GM12874 (cell line): Measurements from ENCODE around the gene MYBL2.

ENCODE experiments used
- CTCF ChIP-seq: IDR thresholded peaks from 2 replicates; pipeline ENCODE4 v1.5.1; 2011; ENCODE audit warnings: low read depth, mild to moderate bottlenecking, control low read depth, low read length, moderate library complexity; ENCODE audit not compliant: insufficient read depth

The MYBL2 gene

GRCh38 chr20:43670423-43670822 is 3.5 kb downstream of the MYBL2 start:
- TF ChIP-seq CTCF: no peak

GRCh38 chr20:43676368-43676767 is 9.5 kb downstream of the MYBL2 start:
- no peak for TF ChIP-seq CTCF

- no peak for TF ChIP-seq CTCF
Observed at GRCh38 chr20:43680981-43681380, 14.1 kb downstream of the MYBL2 start.

GRCh38 chr20:43681468-43681942 is 14.6 kb downstream of the MYBL2 start:
- peak; percentile 40 for TF ChIP-seq CTCF

GRCh38 chr20:43681991-43682410 is 15.1 kb downstream of the MYBL2 start:
- no peak for TF ChIP-seq CTCF

GRCh38 chr20:43682446-43682845 is 15.5 kb downstream of the MYBL2 start:
- no peak for TF ChIP-seq CTCF

- TF ChIP-seq CTCF: no peak
Observed at GRCh38 chr20:43686820-43687219, 19.9 kb downstream of the MYBL2 start.
